ENCODE results near the gene VWC2.

DNA sequence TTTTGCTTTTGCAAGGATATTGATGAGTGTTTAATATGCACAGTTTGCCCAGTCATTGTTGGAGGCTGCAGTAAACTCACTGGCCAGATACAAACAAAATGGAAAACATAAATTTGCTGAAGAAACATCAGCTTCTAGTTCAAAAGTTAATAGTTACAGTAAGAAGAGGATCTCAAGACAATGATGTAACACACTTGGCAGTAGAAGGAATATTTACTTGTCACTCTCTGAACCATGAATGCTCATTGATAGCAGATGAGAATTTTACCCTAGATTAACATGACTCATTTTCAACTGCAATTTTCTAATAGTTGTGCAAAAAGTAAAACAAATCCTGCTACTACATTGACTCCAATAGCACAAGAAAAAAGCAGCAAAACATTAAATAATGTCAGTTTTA, 47.7 kb downstream of the VWC2 start:
- TF ChIP-seq EP300 (IDR thresholded peaks at IDR 0.05) (no peak), CTCF (IDR thresholded peaks at IDR 0.05) (no peak), POLR2A (IDR thresholded peaks at IDR 0.05) (no peak)

Data from sigmoid colon (tissue), 4 donors.